Left kidney (tissue), 2 donors: ENCODE measurements around the gene NUP85. TPM values are rescaled to one million over a fixed set of nuclear protein-coding genes. Genes with fewer than 3 reads are reported as not detected.
"Not testable (repeated sequence)": the region's sequence is repeated elsewhere in the genome, so short reads cannot be mapped to it uniquely, and the experiment has no call there.

Experiments
- DNase-seq: peaks from one replicate; pipeline ENCODE4 v3.0.0-alpha.2; 2013
- polyA plus RNA-seq: library from polyadenylated mRNA; unstranded; fragments of 120-200 nt; gene quantifications from one replicate; pipeline ENCODE4 v1.2.1, GENCODE V29; 2013; ENCODE audit not compliant: insufficient read length

The NUP85 gene
- polyA plus RNA-seq, 1 donor: 84.0 TPM

GRCh38 chr17:75199886-75200618 lies 5.4 kb upstream of the NUP85 start:
- no peak for DNase-seq

- DNase-seq: no peak
Observed at GRCh38 chr17:75205793-75206163, 299 bp downstream of the NUP85 start.

- not testable (repeated sequence) for DNase-seq
Observed at GRCh38 chr17:75207050-75207407, 1.6 kb downstream of the NUP85 start.

GRCh38 chr17:75207760-75208159 lies 2.3 kb downstream of the NUP85 start:
- DNase-seq: no peak

- no peak for DNase-seq
Observed at GRCh38 chr17:75208161-75208560, 2.7 kb downstream of the NUP85 start.

- no peak for DNase-seq
Observed at GRCh38 chr17:75209061-75209460, 3.6 kb downstream of the NUP85 start.

- DNase-seq: no peak
Observed at GRCh38 chr17:75218131-75218530, 12.7 kb downstream of the NUP85 start.

GRCh38 chr17:75219815-75220214 lies 14.3 kb downstream of the NUP85 start:
- no peak for DNase-seq

- DNase-seq: no peak
Observed at GRCh38 chr17:75225016-75225415, 19.5 kb downstream of the NUP85 start.

GRCh38 chr17:75227729-75228128 lies 22.2 kb downstream of the NUP85 start:
- no peak for DNase-seq

GRCh38 chr17:75228305-75228704 lies 22.8 kb downstream of the NUP85 start:
- DNase-seq: no peak

GRCh38 chr17:75228847-75229246 lies 23.4 kb downstream of the NUP85 start:
- no peak for DNase-seq

- DNase-seq: no peak
Observed at GRCh38 chr17:75231071-75231470, 25.6 kb downstream of the NUP85 start.

GRCh38 chr17:75231741-75232464 lies 26.4 kb downstream of the NUP85 start:
- no peak for DNase-seq

GRCh38 chr17:75232786-75233185 lies 27.3 kb downstream of the NUP85 start:
- no peak for DNase-seq

GRCh38 chr17:75237100-75238014 lies 31.9 kb downstream of the NUP85 start:
- no peak for DNase-seq

- DNase-seq: no peak
Observed at GRCh38 chr17:75238020-75238580, 32.6 kb downstream of the NUP85 start.

GRCh38 chr17:75238684-75239191 lies 33.3 kb downstream of the NUP85 start:
- no peak for DNase-seq

- DNase-seq: no peak
Observed at GRCh38 chr17:75239214-75239613, 33.7 kb downstream of the NUP85 start.

- DNase-seq: no peak
Observed at GRCh38 chr17:75239778-75240393, 34.4 kb downstream of the NUP85 start.

- DNase-seq: no peak
Observed at GRCh38 chr17:75240394-75241142, 35.1 kb downstream of the NUP85 start.
